ENCODE results near the gene HCST.
A peak's percentile ranks its signal among the peaks of the same experiment; 100 is the strongest.
"Not testable (repeated sequence)": the region's sequence is repeated elsewhere in the genome, so short reads cannot be mapped to it uniquely, and the experiment has no call there.

The HCST gene

DNA sequence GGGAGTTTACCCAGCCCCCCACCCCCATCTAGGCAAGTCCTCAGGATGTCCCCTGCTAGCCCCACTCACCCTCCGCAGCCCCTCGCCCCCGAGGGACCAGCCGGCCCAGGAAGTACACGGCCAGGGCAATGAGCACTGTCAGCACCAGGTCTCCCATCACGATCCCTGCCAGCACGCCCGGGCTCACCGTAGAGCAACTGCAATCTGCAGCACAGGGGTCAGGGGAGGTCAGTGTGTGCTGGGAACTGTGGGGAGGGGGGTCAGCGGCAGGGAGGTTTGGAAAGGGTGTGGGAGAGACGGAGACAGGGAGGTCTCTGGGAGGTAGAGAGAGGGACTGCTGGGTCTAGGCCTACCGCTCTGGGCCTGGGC, 5.0 kb downstream of the HCST start:
- DNase-seq, result no peak

DNA sequence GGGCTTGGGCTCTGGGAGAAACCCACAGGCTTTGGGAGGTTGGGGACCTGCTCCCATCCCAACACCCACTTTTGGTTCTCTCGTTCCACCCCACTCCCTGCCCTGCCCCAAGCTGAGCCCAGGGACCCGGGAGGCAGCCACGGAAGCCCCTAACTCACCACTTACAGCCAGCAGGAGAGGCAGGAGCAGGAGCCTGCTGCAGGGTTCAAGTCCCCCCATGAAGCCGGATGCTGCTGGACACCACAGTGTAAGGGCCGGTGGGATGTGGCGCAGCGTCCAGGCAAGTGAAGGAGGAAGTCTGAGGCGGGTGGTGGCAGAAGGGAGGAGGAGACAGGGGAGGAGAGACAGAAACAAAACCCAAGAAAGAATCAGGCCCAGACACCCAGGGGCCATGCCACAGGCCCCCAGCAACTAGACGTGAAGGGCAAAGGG, 5.7 kb downstream of the HCST start, which contains the start of gene TYROBP:
TYROBP (minus strand) TSS at position 286 of the 432 bp plus-strand sequence; CDS start at position 219, 67 bp downstream.
- no peak for DNase-seq

DNA sequence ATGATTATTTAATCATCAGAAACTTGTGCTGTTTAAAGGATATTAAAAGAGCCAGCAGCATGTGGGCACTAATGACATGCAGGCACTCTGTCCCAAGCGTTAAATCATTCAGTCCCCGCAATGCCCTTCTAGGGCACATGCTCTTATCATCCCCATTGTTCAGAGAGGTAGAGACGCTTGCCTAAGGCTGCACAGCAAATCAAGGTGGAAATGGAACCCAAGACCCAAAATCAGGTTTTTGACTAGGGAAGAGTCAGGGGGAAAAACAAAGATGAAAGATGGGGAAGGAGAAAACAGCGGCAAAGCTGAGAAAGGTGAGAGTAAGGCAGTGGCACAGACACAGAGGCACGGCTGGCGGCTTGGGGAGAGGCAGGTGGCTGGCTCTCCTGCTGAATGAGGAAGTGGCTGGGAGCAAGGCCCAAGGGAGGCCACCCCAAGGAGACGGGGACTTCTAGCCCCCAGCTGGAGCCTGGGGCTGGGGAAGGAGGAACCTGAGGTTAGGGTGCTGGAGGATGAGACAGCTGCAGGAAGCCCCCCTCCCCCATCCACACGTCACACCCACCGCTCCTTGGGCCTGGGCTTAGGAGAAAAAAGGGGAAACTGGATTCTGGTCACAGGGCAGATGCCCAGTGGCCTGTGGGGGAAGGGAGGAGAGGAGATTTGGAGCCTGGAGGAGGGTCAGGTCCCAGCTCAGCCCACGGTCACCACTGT, 6.8 kb downstream of the HCST start:
- no peak for DNase-seq

GRCh38 chr19:35909684-35910035, 7.3 kb downstream of the HCST start:
- DNase-seq, result no peak

DNA sequence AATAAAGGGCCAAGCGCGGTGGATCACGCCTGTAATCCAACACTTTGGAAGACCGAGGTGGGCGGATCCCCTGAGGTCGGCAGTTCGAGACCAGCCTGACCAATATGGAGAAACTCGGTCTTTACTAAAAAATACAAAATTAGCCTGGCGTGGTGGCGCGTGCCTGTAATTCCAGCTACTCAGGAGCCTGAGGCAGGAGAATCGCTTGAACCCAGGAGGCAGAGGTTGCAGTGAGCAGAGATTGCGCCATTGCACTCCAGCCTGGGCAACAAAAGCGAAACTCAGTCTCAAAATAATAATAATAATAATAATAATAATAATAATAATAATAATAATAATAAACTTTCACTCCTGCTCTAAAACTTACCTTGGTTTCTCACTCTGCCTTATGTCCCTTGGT, 8.0 kb downstream of the HCST start:
- not testable (repeated sequence) for DNase-seq

DNA sequence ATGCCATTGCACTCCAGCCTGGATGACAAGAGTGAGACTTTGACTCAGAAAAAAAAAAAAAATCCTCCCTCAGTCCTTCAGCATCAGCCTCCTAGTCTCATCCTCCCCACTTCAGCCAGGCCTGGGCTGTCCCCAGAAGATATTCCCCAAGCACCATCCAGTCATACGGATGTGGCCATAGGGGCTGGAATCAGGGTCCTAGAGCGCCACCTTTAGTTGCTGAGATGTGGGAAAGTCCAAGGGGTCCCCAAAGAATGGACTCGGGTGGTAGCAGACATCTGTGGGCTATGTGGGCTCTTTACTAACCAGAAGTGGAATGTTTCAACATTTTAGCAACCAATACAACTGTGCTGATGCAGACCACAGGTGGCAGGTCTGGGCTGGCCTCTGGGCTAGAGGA, 8.8 kb downstream of the HCST start:
- no peak for DNase-seq

- DNase-seq, result no peak
Measured at GRCh38 chr19:35911790-35912189, 9.5 kb downstream of the HCST start.

DNA sequence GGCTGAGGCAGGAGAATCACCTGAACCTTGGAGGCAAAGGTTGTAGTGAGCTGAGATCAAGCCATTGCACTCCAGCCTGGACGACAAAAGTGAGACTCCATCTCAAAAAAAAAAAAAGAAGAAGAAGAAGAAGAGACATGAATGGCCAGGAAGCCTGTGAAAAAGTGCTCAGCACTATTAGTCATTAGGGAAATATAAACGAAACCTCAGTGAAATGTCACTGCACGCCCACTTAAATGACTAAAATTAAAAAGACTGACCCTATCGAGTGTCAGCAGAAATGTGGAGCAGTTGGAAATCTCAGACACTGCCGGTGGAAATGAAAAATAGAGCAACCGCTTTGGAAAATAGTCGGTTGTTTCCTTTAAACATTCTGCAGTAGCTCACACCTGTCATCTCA, 11.3 kb downstream of the HCST start:
- DNase-seq, result no peak

- DNase-seq, result no peak
Measured at GRCh38 chr19:35915443-35915842, 13.1 kb downstream of the HCST start.

DNA sequence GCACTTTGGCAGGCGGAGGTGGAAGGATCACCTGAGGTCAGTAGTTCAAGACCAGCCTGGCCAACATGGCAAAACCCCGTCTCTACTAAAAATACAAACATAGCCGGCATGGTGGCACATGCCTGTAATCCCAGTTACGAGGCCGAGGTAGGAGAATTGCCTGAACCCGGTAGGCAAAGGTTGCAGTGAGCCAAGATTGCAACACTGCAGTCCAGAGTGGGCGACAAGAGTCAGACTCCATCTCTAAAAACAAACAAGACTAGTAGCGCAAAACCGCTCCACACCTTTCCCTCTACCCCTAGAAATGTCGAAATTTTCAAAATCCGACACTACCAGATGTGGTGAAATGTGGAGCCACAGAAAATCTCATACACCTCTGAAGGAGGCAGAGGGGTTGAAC, 17.0 kb downstream of the HCST start:
- no peak for DNase-seq

DNA sequence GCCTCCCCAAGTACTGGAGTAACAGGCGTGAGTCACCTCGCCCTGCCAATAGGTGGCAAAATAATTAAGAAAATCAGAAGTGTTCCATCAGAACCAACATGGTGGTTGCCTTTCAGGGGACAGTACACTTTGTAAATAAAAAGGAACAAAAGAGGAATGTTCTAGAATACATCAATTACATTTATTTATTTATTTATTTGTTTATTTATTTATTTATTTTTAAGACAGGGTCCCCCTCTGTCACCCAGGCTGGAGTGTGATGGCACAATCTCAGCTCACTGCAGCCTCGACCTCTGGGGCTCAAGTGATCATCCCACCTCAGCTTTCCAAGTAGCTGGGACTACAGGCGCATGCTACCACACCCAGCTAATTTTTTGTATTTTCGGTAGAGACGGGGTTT, 18.7 kb downstream of the HCST start:
- no peak for DNase-seq

DNA sequence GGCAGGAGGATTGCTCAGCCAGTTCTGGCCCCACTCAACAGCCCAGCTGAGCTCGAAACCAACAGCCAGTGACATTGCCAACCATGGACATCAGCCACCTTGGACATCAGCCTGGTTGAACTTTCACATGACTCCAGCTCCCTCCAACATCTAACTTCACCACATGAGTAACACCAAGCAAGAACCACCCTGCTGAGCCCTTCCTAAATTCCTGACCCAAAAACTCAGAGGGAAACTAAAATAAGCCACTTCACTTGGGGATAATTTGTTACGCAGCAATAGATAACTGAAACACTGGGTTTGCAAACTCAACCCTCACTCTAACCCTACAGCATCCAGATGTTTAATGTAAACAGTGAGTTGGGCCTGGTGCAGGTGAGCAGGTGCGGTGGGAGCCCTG, 23.2 kb downstream of the HCST start:
- no peak for DNase-seq

GRCh38 chr19:35928507-35928906, 26.2 kb downstream of the HCST start:
- DNase-seq, result no peak

GRCh38 chr19:35929876-35930275, 27.5 kb downstream of the HCST start:
- DNase-seq, result no peak

DNA sequence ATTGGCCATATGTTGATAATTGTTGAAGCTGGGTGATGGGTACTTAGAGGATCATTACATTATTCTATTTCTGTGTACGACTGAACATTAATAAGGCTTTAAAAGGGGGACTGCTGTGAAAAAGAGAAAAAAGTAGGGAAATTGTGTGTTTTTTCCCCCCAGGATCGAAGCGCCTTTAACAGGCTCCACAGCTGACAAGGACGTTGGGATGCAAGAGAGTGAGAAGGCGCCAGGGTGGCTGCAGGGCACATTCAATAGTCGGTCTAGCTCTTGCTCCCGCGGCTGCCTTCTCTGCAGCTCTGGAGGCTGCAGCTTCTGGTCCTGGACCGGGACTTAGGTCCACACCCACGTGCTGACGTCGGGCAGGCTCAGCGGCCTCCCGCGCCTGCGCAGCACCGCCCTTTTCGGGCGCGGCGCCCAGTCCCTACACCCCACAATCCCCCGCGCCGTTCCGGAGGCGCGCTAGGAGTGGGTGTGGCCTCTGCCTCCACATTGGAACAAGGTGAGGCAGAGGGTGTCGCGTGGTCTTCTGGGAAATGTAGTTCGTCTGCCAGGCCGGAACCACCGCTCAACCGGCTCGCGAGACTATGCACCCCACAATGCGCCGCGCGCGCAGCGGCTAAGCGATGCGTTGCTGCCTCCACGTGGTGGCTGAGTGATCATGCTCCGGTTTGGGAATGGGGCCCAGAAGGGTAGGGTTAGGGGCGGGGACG, 29.0 kb downstream of the HCST start:
- DNase-seq, result peak; percentile 98

GRCh38 chr19:35931874-35932202, 29.5 kb downstream of the HCST start:
- DNase-seq, result no peak

GRCh38 chr19:35932291-35932936, 30.1 kb downstream of the HCST start:
- peak; percentile 9 for DNase-seq

- peak; percentile 94 for DNase-seq
Measured at GRCh38 chr19:35935911-35936737, 33.8 kb downstream of the HCST start, which contains the start of gene LRFN3. TSS of gene LRFN3 (plus strand) at chr19:35936374. CDS start at chr19:35939426, 3,052 bp downstream.

DNA sequence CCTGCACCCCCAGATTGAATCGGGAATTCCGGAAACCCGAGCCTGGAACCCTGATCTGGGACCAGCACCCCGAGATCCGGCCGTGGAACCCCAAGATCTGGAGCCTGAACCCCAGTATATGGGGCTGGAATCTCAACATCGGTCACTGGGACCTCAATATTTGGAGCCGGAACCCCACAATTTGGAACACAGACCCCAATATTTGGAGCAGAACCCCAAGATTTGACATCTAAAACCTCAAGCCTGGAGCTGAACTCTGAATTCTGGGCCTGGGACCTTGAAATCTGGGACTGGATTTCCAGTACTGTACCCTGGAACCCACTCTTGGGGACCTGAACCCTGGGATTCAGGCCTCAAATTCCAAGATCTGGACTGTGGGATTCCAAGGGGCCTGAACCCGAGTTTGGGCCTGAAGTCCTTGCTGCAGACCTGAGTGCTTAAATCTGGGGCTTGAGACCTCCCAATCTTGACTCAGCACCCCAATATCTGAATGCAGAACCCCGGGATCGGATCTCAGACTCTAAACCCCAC, 34.5 kb downstream of the HCST start:
- no peak for DNase-seq

DNA sequence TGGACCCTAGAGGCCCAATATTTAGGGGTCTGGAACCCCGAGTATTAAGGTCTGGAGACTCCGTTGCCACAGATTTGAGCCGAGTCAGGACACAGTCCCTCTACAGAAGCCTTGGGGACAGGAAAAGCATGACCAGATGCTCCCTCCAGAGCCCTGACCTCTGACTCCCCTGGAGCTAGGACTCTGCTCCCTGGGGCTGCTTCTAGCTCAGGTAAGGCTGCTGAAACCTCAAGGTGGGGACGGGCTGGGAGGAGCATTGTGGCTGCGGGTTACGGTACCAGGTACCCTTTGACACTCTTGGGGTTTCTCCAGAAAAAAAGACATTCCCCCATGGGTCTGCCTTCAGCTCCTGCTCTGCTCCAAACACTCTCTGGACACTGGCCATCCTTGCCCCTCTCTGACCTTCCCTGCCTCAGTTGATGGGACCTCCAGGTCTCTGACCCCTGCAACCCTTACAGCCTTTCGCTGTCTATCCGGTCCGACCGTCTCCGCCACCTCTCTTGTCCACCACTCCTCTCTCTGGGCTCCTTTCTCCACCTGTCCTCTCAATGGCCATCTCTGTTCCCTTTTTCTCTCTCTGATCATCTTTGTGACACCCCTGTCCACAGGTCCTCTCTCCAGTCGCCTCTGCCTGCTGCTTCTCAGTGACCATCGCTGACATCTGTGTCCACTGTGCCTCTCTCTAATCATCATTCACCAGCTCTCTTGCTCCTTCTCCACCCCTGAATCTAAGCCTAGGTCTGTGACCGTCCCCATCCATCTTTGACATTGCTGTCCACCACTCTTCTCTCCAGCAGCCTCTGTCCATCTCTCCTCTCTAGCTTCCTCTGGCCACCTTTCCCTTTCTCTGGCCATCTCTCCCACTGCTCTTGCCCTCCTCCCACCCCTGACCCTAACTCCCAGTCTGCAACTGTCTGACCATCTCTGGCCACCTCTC, 35.3 kb downstream of the HCST start:
- no peak for DNase-seq

- no peak for DNase-seq
Measured at GRCh38 chr19:35938282-35939224, 36.2 kb downstream of the HCST start.

All from NCI-H510A (cell line).